NT2/D1 (cell line): ENCODE measurements around the gene WIZ.

Experiments
- SUZ12 ChIP-seq: IDR thresholded peaks from 2 replicates; pipeline ENCODE4 v1.6.1; 2011; ENCODE audit not compliant: insufficient read length, insufficient read depth; ENCODE audit errors: extremely low read depth
- YY1 ChIP-seq: IDR thresholded peaks from 2 replicates; pipeline ENCODE4 v1.6.1; 2011; ENCODE audit not compliant: insufficient read length, insufficient read depth
- ZNF274 ChIP-seq: IDR thresholded peaks from 2 replicates; pipeline ENCODE4 v1.6.1; 2011; ENCODE audit warnings: mild to moderate bottlenecking, low read depth, low read length

- TF ChIP-seq YY1 (no peak), ZNF274 (no peak), SUZ12 (no peak)
Measured at GRCh38 chr19:15424121-15424520, 25.6 kb downstream of the WIZ start.
